GM04503 (cell line): ENCODE results near the gene TFAM.

Experiments used
- DNase-seq: peaks from one replicate; pipeline ENCODE4 v3.0.0-alpha.2; 2012; ENCODE audit warnings: low read depth

TFAM gene

GRCh38 chr10:58384999-58385783 lies at the start of gene TFAM:
Gene TFAM (plus strand): TSS chr10:58385410. CDS start chr10:58385548, 138 bp downstream.
- peak; percentile 60 for DNase-seq

DNA sequence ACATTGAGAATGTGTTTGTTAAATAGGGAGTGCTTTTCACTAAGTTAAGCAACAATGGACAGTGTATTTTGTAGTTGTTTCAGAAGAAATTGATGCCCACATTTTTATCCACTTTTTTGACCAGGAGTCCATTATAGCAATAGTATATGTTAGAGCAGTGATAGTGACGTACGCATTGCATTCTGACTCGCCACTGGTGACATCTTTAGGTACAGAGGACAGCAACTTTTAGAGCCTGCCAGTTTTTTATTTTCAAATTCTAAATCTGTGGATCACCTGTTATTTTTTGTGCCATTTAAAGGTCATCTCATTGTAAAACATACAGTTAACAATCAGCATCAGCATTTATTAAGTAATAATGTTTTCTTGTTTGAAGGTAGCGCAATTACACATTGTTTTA lies 49.0 kb upstream of the TFAM start:
- DNase-seq, result no peak

- no peak for DNase-seq
These were observed 43.8 kb upstream of the TFAM start for GRCh38 chr10:58341422-58341821.

GRCh38 chr10:58341947-58342346 lies 43.3 kb upstream of the TFAM start:
- no peak for DNase-seq

GRCh38 chr10:58347967-58348366 lies 37.2 kb upstream of the TFAM start:
- DNase-seq, result no peak

GRCh38 chr10:58348571-58349033 lies 36.6 kb upstream of the TFAM start:
- DNase-seq, result no peak

- no peak for DNase-seq
These were observed 35.2 kb upstream of the TFAM start for GRCh38 chr10:58350023-58350422.

DNA sequence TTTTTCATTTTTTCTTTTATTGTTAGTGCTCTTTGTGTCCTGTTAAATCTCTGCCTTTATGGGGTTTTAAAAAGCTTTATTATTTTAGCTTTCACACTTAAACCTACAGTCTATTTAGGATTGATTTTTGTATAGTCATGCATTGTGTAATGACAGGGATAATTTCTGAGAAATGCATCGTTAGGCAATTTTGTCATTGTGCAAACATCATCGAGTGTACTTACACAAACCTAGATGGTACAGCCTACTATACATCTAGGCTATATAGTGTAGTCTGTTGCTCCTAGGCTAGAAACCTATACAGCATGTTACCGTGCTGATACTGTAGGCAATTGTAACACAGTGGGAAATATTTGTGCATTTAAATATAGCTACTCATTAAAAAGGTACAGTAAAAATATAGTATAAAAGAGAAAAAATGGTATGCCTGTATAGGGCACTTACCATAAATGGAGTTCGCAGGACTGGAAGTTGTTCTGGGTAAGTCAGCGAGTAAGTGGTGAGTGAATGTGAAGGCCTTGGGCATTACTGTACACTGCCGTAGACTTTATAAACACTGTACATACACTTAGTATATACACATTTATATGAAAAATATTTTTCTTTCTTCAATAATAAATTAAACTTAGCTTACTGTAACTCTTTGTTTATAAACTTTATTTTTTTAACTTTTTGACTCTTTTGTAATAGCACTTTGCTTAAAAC lies 34.4 kb upstream of the TFAM start:
- no peak for DNase-seq

DNA sequence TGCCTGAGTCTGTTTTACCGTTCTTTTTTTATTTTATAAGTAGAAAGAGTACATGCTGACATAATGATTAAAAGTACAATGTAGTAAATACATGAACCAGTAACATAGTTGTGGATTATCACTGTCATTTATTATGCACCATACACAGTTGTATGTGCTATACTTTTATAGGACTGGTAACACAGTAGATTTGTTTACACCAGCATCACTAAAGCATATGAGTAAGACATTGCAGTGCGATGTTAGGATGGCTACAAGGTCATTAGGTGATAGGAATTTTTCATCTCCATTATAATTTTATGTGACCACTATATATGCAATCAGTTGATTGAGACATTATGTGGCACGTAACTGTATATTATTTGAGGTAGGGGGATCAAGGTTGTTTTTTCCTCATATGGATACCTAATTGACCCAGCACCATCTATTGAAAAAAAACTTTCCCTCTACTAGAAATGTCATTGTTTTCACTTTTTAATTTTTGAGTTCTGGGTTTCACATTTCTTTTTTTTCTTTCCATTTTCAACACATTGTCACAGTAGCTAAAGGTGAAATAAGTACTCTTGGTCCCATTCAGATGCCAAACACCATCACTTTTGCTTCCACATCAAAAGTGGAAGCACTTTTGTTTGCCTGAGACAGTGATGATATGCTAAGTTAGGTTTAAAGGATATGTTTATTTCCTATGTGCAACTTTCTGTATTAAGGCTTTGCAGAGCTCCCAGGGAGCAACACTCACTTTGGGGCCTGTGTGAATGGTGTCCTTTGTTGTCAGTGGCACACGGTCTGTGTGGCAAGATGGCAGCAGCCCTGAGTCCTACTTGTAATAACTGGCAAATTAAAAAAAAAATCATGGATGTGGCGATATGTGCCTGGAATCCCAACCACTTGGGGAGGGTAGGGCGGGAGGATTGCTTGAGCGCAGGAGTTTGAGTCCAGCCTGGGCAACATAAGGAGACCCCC lies 33.3 kb upstream of the TFAM start:
- no peak for DNase-seq

DNA sequence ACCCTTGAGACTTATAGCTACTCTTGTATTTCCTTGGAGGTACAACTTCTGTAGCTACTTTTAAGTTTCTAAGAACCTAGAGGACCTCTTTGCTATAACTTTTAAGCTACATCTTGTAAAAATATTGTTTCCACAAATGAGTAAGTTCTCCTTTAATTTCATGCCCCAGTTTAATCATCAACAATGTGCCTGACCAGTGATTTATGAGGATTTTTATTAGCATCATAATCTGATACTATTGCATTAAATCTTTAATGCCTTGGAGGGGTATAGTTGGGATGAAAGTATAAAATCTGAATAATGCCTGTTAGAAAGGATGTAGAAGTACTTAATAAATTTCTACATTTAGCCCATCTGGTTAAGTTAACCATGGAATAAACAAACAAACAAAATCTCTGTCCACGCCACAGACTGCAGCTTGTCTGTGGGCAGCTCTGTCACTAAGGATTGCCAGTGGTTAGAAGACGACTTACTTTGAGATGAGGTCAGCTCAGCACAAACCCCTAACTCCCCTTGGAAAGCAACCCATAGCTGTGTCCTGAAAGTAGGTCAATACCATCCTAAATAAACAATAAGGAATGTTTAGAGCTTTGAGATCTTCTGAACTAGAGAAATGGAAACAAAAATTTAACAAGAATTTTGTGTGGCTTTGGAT lies 32.1 kb upstream of the TFAM start:
- DNase-seq, result no peak

- no peak for DNase-seq
These were observed 28.5 kb upstream of the TFAM start for GRCh38 chr10:58356756-58357155.

DNA sequence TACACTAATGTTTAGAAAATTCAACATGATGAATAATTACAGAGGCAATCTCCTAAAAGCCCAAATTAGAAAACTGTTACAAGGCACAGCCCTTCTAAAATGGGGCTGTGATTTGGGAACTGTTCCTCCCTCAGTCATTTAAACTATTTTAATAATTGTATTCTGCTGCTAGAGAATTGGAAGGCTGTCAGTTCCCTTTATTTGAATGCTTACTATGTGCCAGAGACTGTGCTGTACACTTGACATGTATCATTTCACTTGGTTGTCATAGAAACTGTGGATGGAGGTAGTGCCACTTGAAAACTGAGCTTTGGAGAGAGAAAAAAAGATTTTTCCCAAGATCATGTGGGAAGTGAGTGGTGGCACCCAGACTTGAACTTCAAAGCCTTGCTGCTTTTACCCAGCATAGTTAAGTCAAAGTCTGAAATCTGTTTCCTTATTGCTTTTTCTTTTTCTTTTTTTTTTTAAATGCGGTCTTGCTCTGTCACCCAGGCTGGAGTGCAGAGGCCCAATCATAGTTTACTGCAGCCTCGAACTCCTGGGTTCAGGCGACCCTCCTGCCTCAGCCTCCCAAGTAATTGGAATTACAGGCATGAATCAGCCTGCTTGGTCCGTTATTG lies 26.8 kb upstream of the TFAM start:
- no peak for DNase-seq

- no peak for DNase-seq
These were observed 26.3 kb upstream of the TFAM start for GRCh38 chr10:58358947-58359346.

DNA sequence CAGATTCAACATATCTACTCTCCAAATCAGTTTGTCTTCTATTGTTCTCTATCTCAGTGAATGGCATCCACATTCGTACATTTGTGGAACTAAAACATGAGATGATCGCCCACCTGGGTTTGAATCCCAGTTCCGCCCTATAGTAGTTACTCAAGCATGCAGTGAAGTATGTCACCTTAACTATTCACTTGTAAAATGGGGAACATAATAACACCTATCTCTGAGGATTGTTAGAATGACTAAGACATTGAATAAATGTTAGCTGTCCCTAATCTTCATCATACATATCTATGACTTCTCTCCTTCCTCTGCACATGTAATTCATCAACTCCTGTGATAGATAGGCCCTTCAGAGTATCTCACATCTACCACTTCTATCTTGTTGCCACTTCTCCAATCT lies 25.7 kb upstream of the TFAM start:
- DNase-seq, result no peak

GRCh38 chr10:58360412-58361004 lies 24.7 kb upstream of the TFAM start:
- DNase-seq, result no peak

GRCh38 chr10:58361353-58361752 lies 23.9 kb upstream of the TFAM start:
- DNase-seq, result no peak

- no peak for DNase-seq
These were observed 23.0 kb upstream of the TFAM start for GRCh38 chr10:58362027-58362789.

- DNase-seq, result no peak
These were observed 18.1 kb upstream of the TFAM start for GRCh38 chr10:58367069-58367468.

- DNase-seq, result no peak
These were observed 13.7 kb upstream of the TFAM start for GRCh38 chr10:58371473-58371872.
